Activated naive CD4-positive, alpha-beta T cell treated with anti-CD3 and anti-CD28 coated beads, Interleukin-2, amount 50 U/mL, for 72 hours (primary cell): ENCODE measurements around the gene ODR4. TPM values are rescaled to one million over a fixed set of nuclear protein-coding genes. Genes with fewer than 3 reads are reported as not detected.
"Not testable (repeated sequence)": the region's sequence is repeated elsewhere in the genome, so short reads cannot be mapped to it uniquely, and the experiment has no call there.

Source experiments
- ATAC-seq, 2 donors: fragments of 150-1000 bp; cut with Tn5 transposase; 2 replicates each; pipeline ENCODE4 v1.10.0; 2021; ENCODE audit warnings: mild to moderate bottlenecking in 2 of 2, moderate library complexity in 2 of 2
- DNase-seq, 2 donors: peaks; one replicate each; pipeline ENCODE4 v3.0.0; 2021 to 2022; ENCODE audit warnings: low spot score in 2 of 2
- H3K27ac Mint-ChIP-seq, 2 donors: one replicate each; pipeline ENCODE4 v1.8.0; 2022; ENCODE audit warnings: mild to moderate bottlenecking in 2 of 2, mixed read lengths in 2 of 2
- H3K36me3 Mint-ChIP-seq, 2 donors: one replicate each; pipeline ENCODE4 v1.8.0; 2022; ENCODE audit warnings: mixed read lengths in 2 of 2
- H3K9me3 Mint-ChIP-seq, 2 donors: one replicate each; pipeline ENCODE4 v1.8.0; 2022; ENCODE audit warnings: mixed read lengths in 2 of 2
- total RNA-seq, 2 donors: library from RNA; stranded (reverse); gene quantifications; one replicate each; pipeline ENCODE4 v1.2.3, GENCODE V29; 2022

The ODR4 gene
- total RNA-seq = 10 to 100 TPM; 18.5 to 20.1 TPM

DNA sequence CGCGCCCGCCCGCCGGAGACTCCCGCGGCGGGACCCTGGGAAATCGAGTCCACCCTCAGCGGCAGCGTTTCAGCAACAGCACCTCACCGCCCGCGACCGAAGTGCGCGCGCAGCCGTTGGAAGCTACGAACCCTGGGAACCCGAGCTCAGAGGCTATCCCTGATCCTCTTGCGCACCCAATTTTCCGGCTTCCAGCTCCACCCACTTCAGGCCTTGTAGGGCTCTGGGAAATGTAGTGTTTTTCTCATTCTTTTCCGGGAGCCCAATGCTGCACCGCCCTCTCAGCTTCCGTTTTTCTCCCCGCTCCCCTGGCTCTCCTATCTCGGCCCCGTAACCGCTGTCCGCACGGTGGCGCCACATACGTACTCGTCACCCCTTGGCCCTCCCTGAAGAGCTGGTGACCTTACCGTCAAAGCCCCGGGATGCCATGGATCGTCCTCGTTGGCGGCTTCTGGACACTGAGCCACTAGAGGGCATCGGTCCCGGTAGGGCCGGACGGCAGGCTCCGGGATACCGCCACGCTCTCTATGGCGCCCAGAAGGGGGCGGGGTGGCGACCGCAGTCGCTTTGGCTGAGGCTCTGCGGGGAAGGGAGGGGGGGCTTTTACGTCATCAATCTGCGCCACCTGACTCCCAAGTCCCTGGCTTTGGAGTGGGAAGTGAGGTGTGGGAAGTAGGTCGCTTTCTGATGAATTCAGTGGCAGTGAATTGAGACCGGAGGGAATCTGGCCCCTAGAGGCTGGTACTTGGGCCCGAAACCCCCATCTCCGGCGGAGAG is at the start of gene ODR4, which contains the start of gene TPR:
Gene ODR4 (plus strand): TSS at position 687 of the 777 bp plus-strand sequence. CDS start 3,948 bp downstream, outside the sequence.
Gene TPR (minus strand): TSS at position 102 of the 777 bp plus-strand sequence. CDS start 225 bp downstream, outside the sequence.
- peak within 1 kb of the TSS; percentile 94 to 98 for H3K27ac Mint-ChIP-seq
- DNase-seq (peak; percentile 94 to 96), ATAC-seq (peak; percentile 89 to 92)
- peaks cover 23 to 26% of the 10 kb centered on the region in 2 donors for H3K36me3 Mint-ChIP-seq
- H3K9me3 Mint-ChIP-seq = no peaks in the 10 kb centered on the region

DNA sequence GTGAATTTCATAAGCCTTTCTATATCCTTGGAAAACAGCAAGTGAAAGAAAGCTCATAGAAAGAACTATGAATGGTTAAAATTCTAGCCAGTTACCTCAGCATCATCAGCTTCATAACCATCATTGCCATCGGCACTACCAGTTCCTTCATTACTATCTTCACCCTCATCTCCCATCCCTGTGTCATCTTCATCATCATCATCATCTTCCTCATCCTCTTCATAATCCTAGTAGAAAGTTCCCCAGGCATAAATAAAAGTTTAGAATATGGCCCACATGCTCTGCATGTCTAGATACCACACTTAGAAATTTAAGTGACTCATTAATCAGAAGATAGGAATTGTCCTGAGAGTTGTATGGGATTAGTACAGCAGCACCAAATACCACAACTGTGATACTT is 49.6 kb upstream of the ODR4 start:
- Mint-ChIP-seq H3K36me3 (peaks cover 31 to 42% of the 10 kb centered on the region in 2 donors), H3K27ac (no peak overlapping the region), H3K9me3 (no peaks in the 10 kb centered on the region)
- no peak for DNase-seq
- ATAC-seq = no peak

DNA sequence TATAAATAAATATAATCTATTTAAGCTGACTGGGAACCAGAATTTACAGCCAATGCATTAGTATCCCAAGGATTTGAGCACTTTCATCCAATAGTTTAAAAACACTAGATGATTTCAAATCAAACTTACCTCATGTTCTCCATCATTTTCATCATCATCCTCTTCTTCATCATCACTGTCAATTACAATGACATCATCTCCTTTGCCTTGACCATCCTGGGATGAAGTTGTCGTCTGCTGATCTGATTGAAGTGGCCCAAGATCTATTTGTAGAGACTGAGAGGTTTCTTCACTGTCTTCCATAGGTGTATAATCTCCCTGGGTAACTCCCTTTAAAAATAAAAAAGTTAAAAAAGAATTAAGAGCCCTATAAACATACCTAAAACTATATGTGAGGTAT is 48.3 kb upstream of the ODR4 start:
- H3K27ac Mint-ChIP-seq = no peak overlapping the region
- DNase-seq = no peak
- H3K9me3 Mint-ChIP-seq = no peaks in the 10 kb centered on the region
- peak in 1 of 2 donors; percentile 4 for ATAC-seq
- H3K36me3 Mint-ChIP-seq = peaks cover 19 to 30% of the 10 kb centered on the region in 2 donors

DNA sequence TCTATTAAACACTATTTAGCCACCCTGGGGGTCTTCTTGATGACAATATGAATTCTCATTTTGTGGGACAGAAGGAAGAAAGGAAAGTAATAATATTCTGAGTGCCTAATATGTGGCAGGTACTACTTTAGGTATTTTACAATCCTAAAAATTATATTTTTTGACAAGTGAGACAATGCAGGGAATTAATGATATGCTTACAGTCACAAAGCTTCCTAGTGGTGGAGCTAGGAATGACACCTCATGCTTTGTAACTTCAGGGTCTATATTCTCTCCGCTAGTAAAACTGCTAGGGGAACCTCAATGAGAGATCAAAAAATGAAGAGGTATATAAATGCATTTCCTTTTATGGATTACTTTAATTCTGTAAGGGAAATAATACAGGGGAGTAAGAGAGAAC is 44.9 kb upstream of the ODR4 start:
- H3K27ac Mint-ChIP-seq = no peak overlapping the region
- H3K36me3 Mint-ChIP-seq = peaks cover 12 to 17% of the 10 kb centered on the region in 2 donors
- ATAC-seq (no peak), DNase-seq (no peak)
- no peaks in the 10 kb centered on the region for H3K9me3 Mint-ChIP-seq

DNA sequence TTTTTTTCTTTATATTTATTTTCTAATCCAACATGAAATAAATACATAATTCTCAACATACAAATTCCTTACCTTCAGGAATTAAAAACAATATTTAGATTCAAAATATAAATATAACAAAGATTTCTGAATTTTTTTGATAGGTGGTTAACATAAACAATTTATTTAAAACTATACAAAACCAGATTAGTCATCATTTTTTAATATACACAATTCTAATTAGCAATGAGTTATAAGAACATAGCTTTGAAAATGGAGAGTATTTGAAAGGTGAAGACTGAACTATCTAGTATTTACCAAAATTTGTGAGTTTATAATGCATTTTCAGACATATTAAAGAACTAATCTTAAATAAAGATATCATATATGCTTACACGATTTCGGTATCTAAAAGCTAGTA is 38.1 kb upstream of the ODR4 start:
- Mint-ChIP-seq H3K36me3 (peaks cover 4 to 6% of the 10 kb centered on the region in 2 donors), H3K27ac (no peak overlapping the region), H3K9me3 (no peaks in the 10 kb centered on the region)
- DNase-seq (no peak), ATAC-seq (no peak)

DNA sequence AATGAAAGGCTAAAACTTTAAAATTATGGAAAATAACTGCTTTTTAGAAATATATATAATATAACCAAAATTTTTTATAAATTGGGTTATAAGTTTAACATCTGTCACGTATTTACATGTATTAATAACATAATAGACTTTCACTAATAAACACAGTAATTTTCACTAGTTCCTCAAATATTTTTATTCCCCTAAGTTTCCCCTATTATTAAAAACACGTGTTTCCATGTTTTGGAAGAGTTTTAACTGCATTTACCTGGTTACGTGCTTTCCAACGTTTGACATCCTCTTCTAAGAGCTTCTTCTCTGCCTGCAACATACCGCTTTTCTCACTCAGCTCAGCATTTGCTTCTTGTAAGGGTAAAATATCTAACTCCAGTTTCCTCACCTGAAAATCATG is 34.9 kb upstream of the ODR4 start:
- DNase-seq (no peak), ATAC-seq (no peak)
- Mint-ChIP-seq H3K27ac (no peak overlapping the region), H3K9me3 (no peaks in the 10 kb centered on the region), H3K36me3 (peaks cover 8 to 21% of the 10 kb centered on the region in 2 donors)

DNA sequence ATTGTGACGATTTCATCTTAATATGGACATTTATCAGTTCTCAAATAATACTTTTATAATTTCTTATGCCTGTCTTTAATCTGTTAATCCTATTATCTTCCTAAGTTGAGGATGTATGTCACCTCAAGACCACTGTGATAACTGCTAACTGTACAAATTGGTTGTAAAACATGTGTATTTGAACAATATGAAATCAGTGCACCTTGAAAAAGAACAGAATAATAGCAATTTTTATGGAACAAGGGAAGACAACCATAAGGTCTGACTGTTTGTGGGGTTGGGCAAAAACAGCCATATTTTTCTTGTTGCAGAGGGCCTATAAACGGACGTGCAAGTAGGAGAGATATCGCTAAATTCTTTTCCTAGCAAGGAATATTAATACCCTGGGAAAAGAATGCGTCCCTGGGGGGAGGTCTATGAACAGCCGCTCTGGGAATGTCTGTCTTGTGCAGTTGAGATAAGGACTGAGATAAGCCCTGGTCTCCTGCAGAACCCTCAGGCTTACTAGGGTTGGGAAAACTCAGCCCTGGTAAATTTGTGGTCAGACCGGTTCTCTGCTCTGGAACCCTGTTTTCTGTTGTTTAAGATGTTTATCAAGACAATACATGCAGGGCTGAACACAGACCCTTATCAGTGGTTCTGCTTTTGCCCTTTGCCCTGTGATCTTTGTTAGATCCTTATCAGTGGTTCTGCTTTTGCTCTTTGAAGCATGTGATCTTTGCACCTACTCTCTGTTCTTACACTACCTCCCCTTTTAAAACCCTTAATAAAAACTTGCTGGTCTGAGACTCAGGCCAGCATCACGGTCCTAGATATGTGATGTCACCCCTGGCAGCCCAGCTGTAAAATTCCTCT is 27.6 kb upstream of the ODR4 start:
- Mint-ChIP-seq H3K36me3 (peaks cover 29 to 33% of the 10 kb centered on the region in 2 donors), H3K27ac (peak overlapping the region in 1 of 2 donors; percentile 31)
- H3K9me3 Mint-ChIP-seq, ATAC-seq, DNase-seq: not testable (repeated sequence)

DNA sequence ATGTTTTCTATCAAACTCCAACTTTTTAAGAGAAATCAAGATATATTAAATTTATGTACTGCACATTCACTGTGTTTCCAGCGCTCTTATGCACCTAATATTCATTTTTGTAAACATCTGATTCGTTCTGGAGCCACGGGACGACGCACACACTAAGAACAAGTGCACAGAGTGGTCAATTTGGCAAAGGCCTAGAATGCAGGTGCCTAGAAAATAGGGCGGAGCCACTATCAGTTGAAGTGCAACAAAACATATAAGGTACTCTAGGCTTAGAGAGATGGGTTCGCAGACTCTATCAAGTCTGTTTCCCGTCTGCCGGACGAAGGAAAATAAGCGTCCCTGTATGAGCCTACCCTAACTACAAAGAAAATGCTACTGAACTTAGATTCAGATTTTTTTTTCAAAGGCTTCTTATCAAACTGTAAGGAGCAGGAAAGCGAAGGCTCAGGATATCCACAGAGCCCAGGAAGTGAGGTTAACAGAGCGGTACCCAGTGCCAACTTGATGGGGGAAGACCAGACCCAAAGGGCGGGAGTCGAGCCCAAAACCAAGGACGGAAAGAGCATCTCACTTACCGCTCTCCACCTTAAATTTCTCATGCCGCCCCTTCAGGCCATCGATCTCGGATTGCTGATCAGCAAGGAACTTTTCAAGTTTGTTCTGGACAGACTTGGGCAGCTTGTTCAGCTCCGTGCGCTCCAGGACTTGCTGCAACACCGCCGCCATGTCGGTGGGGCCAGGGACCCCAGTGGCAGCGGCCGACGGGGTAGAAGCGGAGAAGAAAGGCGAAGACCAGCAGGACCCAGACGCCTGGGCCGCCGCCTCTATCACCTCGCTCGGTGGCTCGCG is 1.1 kb upstream of the ODR4 start:
- Mint-ChIP-seq H3K27ac (peak overlapping the region; percentile 94 to 98), H3K36me3 (peaks cover 20 to 29% of the 10 kb centered on the region in 2 donors)
- peak; percentile 22 to 28 for ATAC-seq

DNA sequence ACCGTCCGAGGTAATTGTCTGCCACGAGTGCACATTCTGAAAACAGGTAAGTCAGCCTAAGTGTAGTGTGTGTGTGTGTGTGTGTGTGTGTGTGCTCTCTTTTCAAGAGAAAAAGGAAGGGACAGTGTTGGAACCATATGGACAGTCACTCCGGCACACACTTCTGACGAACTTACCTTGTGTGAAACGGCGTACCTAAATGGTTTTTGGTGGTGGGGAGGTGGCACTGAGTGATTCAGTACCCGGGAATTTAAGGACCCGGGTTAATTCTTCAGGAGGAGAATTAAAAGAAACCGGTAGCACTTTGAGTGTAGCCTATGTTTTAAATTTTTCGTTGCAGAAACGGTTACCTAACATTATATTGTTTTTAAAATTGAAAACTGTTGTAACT is 286 bp downstream of the ODR4 start:
- H3K27ac Mint-ChIP-seq = peak overlapping the region; percentile 82 to 94
- no peaks in the 10 kb centered on the region for H3K9me3 Mint-ChIP-seq
- ATAC-seq = peak in 1 of 2 donors; percentile 22
- H3K36me3 Mint-ChIP-seq = peaks cover 20 to 21% of the 10 kb centered on the region in 2 donors
- no peak for DNase-seq

More for the DNA sequence above, 1.1 kb upstream of the ODR4 start:
- H3K9me3 Mint-ChIP-seq = no peaks in the 10 kb centered on the region
- peak in 1 of 2 donors; percentile 21 for DNase-seq

DNA sequence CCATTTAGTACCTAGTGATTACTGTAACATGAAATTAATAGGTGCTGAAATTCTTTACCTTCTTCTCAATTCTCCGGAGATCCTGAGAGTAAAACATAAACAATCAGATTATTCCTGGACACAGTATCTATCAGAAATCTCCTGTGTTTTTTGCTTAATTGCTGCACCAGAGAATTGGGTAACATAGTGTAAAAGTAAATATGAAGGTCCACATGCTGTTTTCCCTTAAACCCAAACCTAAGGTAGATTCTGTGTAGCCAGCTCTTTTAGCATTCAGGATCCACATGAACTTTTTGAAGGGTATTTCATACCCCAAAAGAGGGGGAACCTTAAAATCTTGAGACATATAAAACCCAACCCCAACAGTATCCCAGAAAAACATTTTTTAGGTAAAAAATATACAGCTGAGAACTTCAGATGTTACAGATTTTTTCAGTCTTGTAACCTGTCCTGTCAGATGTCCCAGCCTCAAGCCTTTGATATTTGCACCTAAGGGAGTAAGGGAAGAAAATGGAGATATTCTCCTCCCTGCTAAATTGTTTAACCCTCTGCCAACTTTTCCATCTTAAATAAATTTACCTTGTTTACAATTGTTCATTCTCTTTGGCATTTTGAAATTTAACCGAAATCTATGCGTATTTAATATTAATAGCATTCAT is 11.2 kb downstream of the ODR4 start:
- Mint-ChIP-seq H3K36me3 (peaks cover 2 to 6% of the 10 kb centered on the region in 2 donors), H3K27ac (no peak overlapping the region), H3K9me3 (no peaks in the 10 kb centered on the region)
- ATAC-seq = no peak
- no peak for DNase-seq

DNA sequence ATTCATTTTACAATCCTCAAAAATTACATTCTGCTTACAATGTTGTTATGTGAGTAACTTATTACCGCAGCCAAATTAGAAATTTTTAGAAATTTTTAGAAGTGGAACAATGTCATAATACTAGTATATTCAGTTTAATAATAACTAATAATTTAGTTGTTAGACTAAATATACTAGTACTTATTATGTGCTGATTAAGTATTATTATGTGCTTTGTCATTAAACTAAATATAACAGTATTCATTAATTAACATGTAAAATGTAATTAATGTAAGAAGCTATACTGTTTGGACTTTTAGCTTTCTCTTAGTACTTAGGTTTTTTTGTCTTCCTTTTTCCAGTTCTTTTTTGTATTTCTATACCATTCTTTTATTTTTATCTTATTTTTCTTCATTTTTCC is 15.3 kb downstream of the ODR4 start:
- Mint-ChIP-seq H3K27ac (no peak overlapping the region), H3K36me3 (peaks cover 0 to 6% of the 10 kb centered on the region in 2 donors), H3K9me3 (no peaks in the 10 kb centered on the region)
- ATAC-seq = no peak
- DNase-seq = no peak

DNA sequence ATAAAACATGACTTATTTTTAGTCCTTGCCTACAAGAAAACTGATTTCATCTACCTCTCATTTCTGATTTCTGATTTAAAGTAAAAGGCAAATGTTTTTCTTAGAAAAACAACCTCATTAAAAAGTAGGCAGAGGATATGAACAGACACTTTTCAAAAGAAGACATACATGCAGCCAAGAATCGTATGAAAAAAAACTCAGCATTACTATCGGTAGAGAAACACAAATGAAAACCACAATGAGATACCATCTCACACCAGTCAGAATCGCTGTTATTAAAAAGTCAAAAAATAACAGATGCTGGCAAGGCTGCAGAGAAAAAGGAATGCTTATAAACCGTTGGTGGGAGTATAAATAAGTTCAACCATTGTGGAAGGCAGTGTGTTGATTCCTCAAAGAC is 16.2 kb downstream of the ODR4 start:
- peaks cover 0 to 6% of the 10 kb centered on the region in 2 donors for H3K36me3 Mint-ChIP-seq

DNA sequence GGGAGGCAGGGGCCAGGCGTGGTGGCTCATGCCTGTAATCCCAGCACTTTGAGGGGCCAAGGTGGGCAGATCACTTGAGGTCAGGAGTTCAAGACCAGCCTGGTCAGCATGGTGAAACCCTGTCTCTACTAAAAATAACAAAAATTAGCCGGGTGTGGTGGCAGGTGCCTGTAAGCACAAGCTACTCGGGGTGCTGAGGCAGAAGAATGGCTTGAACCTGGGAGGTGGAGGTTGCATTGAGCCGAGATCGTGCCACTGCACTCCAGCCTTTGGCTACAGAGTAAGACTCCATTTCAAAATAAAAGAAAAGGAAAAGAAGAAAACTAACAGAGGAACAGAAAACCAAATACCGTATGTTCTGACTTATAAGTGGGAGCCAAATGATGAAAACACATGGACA is 17.1 kb downstream of the ODR4 start:
- H3K9me3 Mint-ChIP-seq, H3K27ac Mint-ChIP-seq, DNase-seq, ATAC-seq, H3K36me3 Mint-ChIP-seq: not testable (repeated sequence)

More for the DNA sequence above, 16.2 kb downstream of the ODR4 start:
- Mint-ChIP-seq H3K9me3 (no peaks in the 10 kb centered on the region), H3K27ac (no peak overlapping the region)
- ATAC-seq (no peak), DNase-seq (no peak)

DNA sequence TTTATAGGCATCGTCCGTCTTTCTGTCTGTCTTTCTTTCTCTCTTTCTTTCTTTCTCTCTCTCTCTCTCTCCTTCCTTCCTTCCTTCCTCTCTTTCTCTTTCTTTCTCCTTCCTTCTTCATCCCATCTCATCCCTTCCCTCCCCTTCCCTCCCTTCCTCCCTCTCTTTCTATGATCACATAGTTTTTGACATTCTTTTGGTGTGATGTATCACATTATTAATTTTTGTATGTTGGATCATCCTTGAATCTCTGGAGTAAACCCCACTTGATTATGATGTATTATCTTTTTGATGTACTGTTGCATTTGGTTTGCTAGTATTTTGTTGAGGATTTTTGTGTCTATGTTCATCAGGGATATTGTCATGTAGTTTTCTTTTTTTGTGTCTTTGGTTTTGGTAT is 25.8 kb downstream of the ODR4 start:
- H3K36me3 Mint-ChIP-seq = not testable (repeated sequence)

DNA sequence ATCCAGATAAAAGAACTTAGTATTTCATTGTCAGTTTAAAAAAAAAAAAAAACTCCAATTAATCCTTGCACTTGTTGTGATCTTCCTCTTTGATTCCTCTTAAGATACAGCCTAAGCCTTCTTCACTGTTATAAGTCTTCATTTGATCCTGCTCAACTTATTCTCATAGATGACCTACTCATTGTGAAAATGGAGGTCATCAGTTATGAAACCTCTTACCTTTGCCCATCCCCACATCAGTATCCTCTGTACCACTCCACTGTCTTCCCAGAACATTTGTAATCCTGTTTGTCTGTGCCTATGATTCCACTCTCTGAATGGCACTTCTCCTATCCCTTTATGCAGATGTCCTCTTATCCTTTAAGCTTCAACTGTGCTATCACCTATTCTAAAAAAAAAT is 28.0 kb downstream of the ODR4 start:
- ATAC-seq (no peak), DNase-seq (no peak)
- Mint-ChIP-seq H3K27ac (no peak overlapping the region), H3K9me3 (no peaks in the 10 kb centered on the region), H3K36me3 (peaks cover 5 to 6% of the 10 kb centered on the region in 2 donors)

More for the DNA sequence above, 25.8 kb downstream of the ODR4 start:
- H3K27ac Mint-ChIP-seq, ATAC-seq, H3K9me3 Mint-ChIP-seq, DNase-seq: not testable (repeated sequence)
